Common myeloid progenitor, CD34-positive (primary cell): ENCODE data around the gene MICALL2.

Experiments
- CTCF ChIA-PET: fragments of 350-600 bp; sonication (Branson Sonifier 250); formaldehyde crosslinking; loops from one replicate; lab custom pipeline; 2021; ENCODE audit warnings: antibody characterized with exemption; lab: Charles Lee
- POLR2A ChIA-PET: fragments of 350-600 bp; sonication (Branson Sonifier 250); formaldehyde crosslinking; loops from one replicate; lab custom pipeline; 2021; ENCODE audit warnings: antibody characterized with exemption; lab: Charles Lee
- DNase-seq, 3 donors: peaks; one replicate each; pipeline versions ENCODE4 v3.0.0 to v3.0.0-alpha.2; 2013
- H3K27ac ChIP-seq, 2 experiments: 1 replicate in 1 of 2; 2 replicates in 1 of 2; pipeline ENCODE4 v1.7.0; 2013; ENCODE audit warnings: inconsistent platforms in 2 of 2, low read length in 2 of 2, mild to moderate bottlenecking in 2 of 2, low read depth in 1 of 2, moderate library complexity in 1 of 2; ENCODE audit not compliant: severe bottlenecking in 2 of 2, insufficient read depth in 1 of 2, poor library complexity in 1 of 2
- H3K27me3 ChIP-seq, 5 experiments: replicated peaks in 2 of 5; 1 replicate in 3 of 5; 2 replicates in 2 of 5; pipeline versions ENCODE4 v1.6.1 to v1.7.0; 2013; ENCODE audit warnings: low read length in 4 of 5, mild to moderate bottlenecking in 2 of 5, moderate library complexity in 2 of 5, inconsistent platforms in 1 of 5; ENCODE audit not compliant: insufficient read depth in 5 of 5, control insufficient read depth in 4 of 5
- H3K36me3 ChIP-seq, 4 experiments: 1 replicate in 2 of 4; 2 replicates in 2 of 4; pipeline versions ENCODE4 v1.6.1 to v1.7.0; 2013; ENCODE audit warnings: low read length in 3 of 4, control low read depth in 1 of 4, mild to moderate bottlenecking in 1 of 4; ENCODE audit not compliant: control insufficient read depth in 4 of 4, insufficient read depth in 4 of 4
- H3K4me1 ChIP-seq, 4 experiments: 1 replicate in 3 of 4; 2 replicates in 1 of 4; pipeline versions ENCODE4 v1.6.1 to v1.7.1; 2013; ENCODE audit warnings: low read length in 3 of 4, mild to moderate bottlenecking in 3 of 4, control low read depth in 1 of 4, inconsistent platforms in 1 of 4, moderate library complexity in 1 of 4; ENCODE audit not compliant: control insufficient read depth in 4 of 4, insufficient read depth in 4 of 4; ENCODE audit errors: control extremely low read depth in 1 of 4
- H3K4me3 ChIP-seq, 7 experiments: 1 replicate in 4 of 7; 2 replicates in 3 of 7; pipeline versions ENCODE4 v1.5.1 to v1.7.0; 2013; ENCODE audit warnings: mild to moderate bottlenecking in 7 of 7, low read length in 6 of 7, moderate library complexity in 6 of 7, inconsistent platforms in 2 of 7, low read depth in 2 of 7, control low read depth in 1 of 7; ENCODE audit not compliant: insufficient read depth in 4 of 7, control insufficient read depth in 1 of 7; ENCODE audit errors: extremely low read depth in 1 of 7
- H3K9me3 ChIP-seq, 5 experiments: 1 replicate in 4 of 5; 2 replicates in 1 of 5; pipeline versions ENCODE4 v1.6.1 to v1.7.1; 2013; ENCODE audit warnings: low read length in 4 of 5, mild to moderate bottlenecking in 2 of 5, inconsistent platforms in 1 of 5, low read depth in 1 of 5, moderate library complexity in 1 of 5; ENCODE audit not compliant: control insufficient read depth in 4 of 5, insufficient read depth in 2 of 5; ENCODE audit errors: control extremely low read depth in 1 of 5
- WGBS: methylation state at CpG from one replicate; pipeline ENCODE4 v1.1.5; 2013; ENCODE audit not compliant: insufficient coverage; 5-methylcytosine and 5-hydroxymethylcytosine counted together

The MICALL2 gene

DNA sequence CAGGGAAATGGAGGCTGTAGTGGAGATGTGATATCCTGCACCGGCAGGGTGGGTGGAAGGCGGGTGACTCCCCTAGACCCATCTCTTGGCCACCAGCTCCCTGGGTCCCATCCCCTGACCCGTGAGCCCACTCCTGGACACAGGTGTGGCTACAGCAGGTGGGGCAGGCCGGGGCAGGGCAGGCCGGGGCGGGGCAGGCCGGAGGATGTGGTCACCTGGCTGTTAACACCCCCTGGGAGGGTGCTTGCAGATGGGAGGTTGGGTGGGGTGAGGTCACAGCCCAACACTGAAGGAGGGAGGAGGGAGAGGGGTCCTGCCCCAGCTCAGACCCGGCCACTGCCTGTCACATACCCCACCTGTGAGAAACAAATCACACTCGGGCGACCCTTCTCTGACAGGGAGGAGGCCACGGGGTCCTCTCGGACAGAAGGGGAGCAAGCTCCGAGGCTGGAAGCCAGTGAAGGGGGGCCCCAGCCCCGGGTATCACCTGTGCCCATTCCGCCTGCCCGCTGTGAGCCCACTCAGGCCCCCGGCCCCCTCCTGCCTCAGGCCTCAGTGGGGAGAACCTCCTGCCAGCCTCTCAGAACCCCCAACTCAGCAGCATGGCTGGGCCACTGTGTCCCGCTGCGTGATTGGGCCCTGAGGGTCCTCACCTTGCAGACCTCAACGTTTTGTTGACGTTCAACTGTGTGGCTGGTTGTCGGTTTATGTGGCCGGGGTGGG, 74.0 kb downstream of the MICALL2 start:
- DNase-seq, result no peak
- no peaks in the 10 kb centered on the region for H3K9me3 ChIP-seq
- 71% methylated on average over 14 of the region's 23 CpGs for WGBS
- no peaks in the 10 kb centered on the region for H3K4me1 ChIP-seq
- ChIA-PET CTCF (interaction anchor here (1.1 kb wide), 1 partner anchor 18 kb away, joined by 4 read pairs; no protein-coding TSS in a partner anchor), POLR2A (no interaction called here)
- H3K36me3 ChIP-seq, result no peaks in the 10 kb centered on the region
- H3K27me3 ChIP-seq, result peaks cover 0 to 86% (median 7%) of the 10 kb centered on the region in 5 experiments
- no peak overlapping the region for H3K27ac ChIP-seq
- H3K4me3 ChIP-seq, result no peak overlapping the region
